Rectal smooth muscle tissue (tissue), 1 donor: ENCODE data around the gene MZF1.
"Not testable (repeated sequence)": the region's sequence is repeated elsewhere in the genome, so short reads cannot be mapped to it uniquely, and the experiment has no call there.

ENCODE experiments used
- H3K27ac ChIP-seq: one replicate; pipeline ENCODE4 v1.7.0; 2013; ENCODE audit warnings: low read depth, low read length, inconsistent platforms
- H3K27me3 ChIP-seq: one replicate; pipeline ENCODE4 v1.7.0; 2013; ENCODE audit warnings: low read length; ENCODE audit not compliant: control insufficient read depth, insufficient read depth
- H3K36me3 ChIP-seq: one replicate; pipeline ENCODE4 v1.7.0; 2013; ENCODE audit warnings: low read length; ENCODE audit not compliant: control insufficient read depth, insufficient read depth
- H3K4me1 ChIP-seq: one replicate; pipeline ENCODE4 v1.7.0; 2013; ENCODE audit warnings: low read length; ENCODE audit not compliant: control insufficient read depth, insufficient read depth
- H3K4me3 ChIP-seq: one replicate; pipeline ENCODE4 v1.7.0; 2013; ENCODE audit warnings: low read length
- H3K9ac ChIP-seq: one replicate; pipeline ENCODE4 v1.7.0; 2013; ENCODE audit warnings: low read length

Gene MZF1

GRCh38 chr19:58547323-58548312 lies 25.5 kb downstream of the MZF1 start:
- no peak overlapping the region for H3K27ac ChIP-seq
- no peak overlapping the region for H3K4me3 ChIP-seq
- H3K27me3 ChIP-seq: no peaks in the 10 kb centered on the region
- no peak overlapping the region for H3K9ac ChIP-seq
- peaks cover 50% of the 10 kb centered on the region for H3K36me3 ChIP-seq
- H3K4me1 ChIP-seq: peaks cover 13% of the 10 kb centered on the region

- Histone ChIP-seq H3K4me1 (peaks cover 13% of the 10 kb centered on the region), H3K27me3 (no peaks in the 10 kb centered on the region), H3K36me3 (peaks cover 42% of the 10 kb centered on the region), H3K27ac (no peak overlapping the region), H3K9ac (peak overlapping the region; percentile 19), H3K4me3 (peak overlapping the region; percentile 74)
Observed at GRCh38 chr19:58546019-58546530, 27.1 kb downstream of the MZF1 start.

- peak overlapping the region; percentile 86 for H3K27ac ChIP-seq
- H3K27me3 ChIP-seq: no peaks in the 10 kb centered on the region
- peak overlapping the region; percentile 74 for H3K4me3 ChIP-seq
- peaks cover 13% of the 10 kb centered on the region for H3K4me1 ChIP-seq
- H3K36me3 ChIP-seq: peaks cover 36% of the 10 kb centered on the region
- peak overlapping the region; percentile 42 for H3K9ac ChIP-seq
Observed at GRCh38 chr19:58545286-58546018, 27.7 kb downstream of the MZF1 start.

GRCh38 chr19:58544591-58545285 lies 28.4 kb downstream of the MZF1 start:
- no peaks in the 10 kb centered on the region for H3K27me3 ChIP-seq
- peaks cover 13% of the 10 kb centered on the region for H3K4me1 ChIP-seq
- H3K27ac ChIP-seq: peak overlapping the region; percentile 86
- peak overlapping the region; percentile 74 for H3K4me3 ChIP-seq
- H3K9ac ChIP-seq: peak overlapping the region; percentile 42
- peaks cover 29% of the 10 kb centered on the region for H3K36me3 ChIP-seq

GRCh38 chr19:58543826-58544590 lies 29.1 kb downstream of the MZF1 start, which contains the start of gene TRIM28:
Gene TRIM28, plus strand, starts transcription at chr19:58544064. Its CDS starts 694 bp downstream, at chr19:58544758.
- peak within 1 kb of the TSS; percentile 86 for H3K27ac ChIP-seq

GRCh38 chr19:58542641-58543372 lies 30.3 kb downstream of the MZF1 start:
- H3K4me1 ChIP-seq: peaks cover 13% of the 10 kb centered on the region
- H3K4me3 ChIP-seq, H3K36me3 ChIP-seq, H3K27me3 ChIP-seq, H3K9ac ChIP-seq: not testable (repeated sequence)
- peak overlapping the region; percentile 86 for H3K27ac ChIP-seq

More at GRCh38 chr19:58543826-58544590, 29.1 kb downstream of the MZF1 start, which contains the start of gene TRIM28:
- Histone ChIP-seq H3K9ac (peak within 1 kb of the TSS; percentile 59), H3K4me3 (peak within 1 kb of the TSS; percentile 81), H3K27me3 (no peaks in the 10 kb centered on the region), H3K36me3 (peaks cover 21% of the 10 kb centered on the region), H3K4me1 (peaks cover 13% of the 10 kb centered on the region)

GRCh38 chr19:58539169-58539559 lies 34.0 kb downstream of the MZF1 start:
- not testable (repeated sequence) for H3K27ac ChIP-seq, H3K9ac ChIP-seq

GRCh38 chr19:58538257-58539168 lies 34.6 kb downstream of the MZF1 start:
- Histone ChIP-seq H3K4me1 (no peaks in the 10 kb centered on the region), H3K27ac (no peak overlapping the region), H3K27me3 (no peaks in the 10 kb centered on the region), H3K36me3 (no peaks in the 10 kb centered on the region), H3K4me3 (peak overlapping the region; percentile 1), H3K9ac (no peak overlapping the region)

More at GRCh38 chr19:58539169-58539559, 34.0 kb downstream of the MZF1 start:
- H3K36me3 ChIP-seq, H3K27me3 ChIP-seq, H3K4me1 ChIP-seq, H3K4me3 ChIP-seq: not testable (repeated sequence)

GRCh38 chr19:58536852-58537798 lies 36.0 kb downstream of the MZF1 start:
- no peaks in the 10 kb centered on the region for H3K36me3 ChIP-seq
- no peaks in the 10 kb centered on the region for H3K4me1 ChIP-seq
- H3K27ac ChIP-seq: no peak overlapping the region
- H3K9ac ChIP-seq: no peak overlapping the region
- no peaks in the 10 kb centered on the region for H3K27me3 ChIP-seq
- no peak overlapping the region for H3K4me3 ChIP-seq
